HUES64 (cell line): ENCODE measurements around the gene CD300H. TPM values are rescaled to one million over a fixed set of nuclear protein-coding genes. Genes with fewer than 3 reads are reported as not detected.

Source experiments
- H3K27ac ChIP-seq: 2 replicates; pipeline ENCODE4 v1.7.0; 2013; ENCODE audit warnings: low read depth, low read length, inconsistent platforms
- H3K27me3 ChIP-seq: 2 replicates; pipeline ENCODE4 v1.6.1; 2013; ENCODE audit warnings: mild to moderate bottlenecking, low read length; ENCODE audit not compliant: insufficient read depth
- H3K36me3 ChIP-seq: 2 replicates; pipeline ENCODE4 v1.6.1; 2013; ENCODE audit warnings: mild to moderate bottlenecking, low read length; ENCODE audit not compliant: insufficient read depth
- H3K4me1 ChIP-seq: 2 replicates; pipeline ENCODE4 v1.6.1; 2013; ENCODE audit warnings: mild to moderate bottlenecking, low read length, moderate library complexity; ENCODE audit not compliant: insufficient read depth
- H3K4me3 ChIP-seq: 2 replicates; pipeline ENCODE4 v1.5.1; 2013; ENCODE audit warnings: mild to moderate bottlenecking, low read length, moderate library complexity
- H3K9ac ChIP-seq: 2 replicates; pipeline ENCODE4 v1.6.1; 2013; ENCODE audit warnings: mild to moderate bottlenecking, low read depth, low read length
- H3K9me3 ChIP-seq: 2 replicates; pipeline ENCODE4 v1.6.1; 2013; ENCODE audit warnings: low read depth, low read length; ENCODE audit not compliant: insufficient read depth
- WGBS: fragments of 150-250, 120-280 bp; methylation state at CpG from one replicate; pipeline ENCODE4 v1.1.7; 2013; ENCODE audit warnings: missing lambda C conversion rate; 5-methylcytosine and 5-hydroxymethylcytosine counted together
- polyA plus RNA-seq, 2 experiments: library from polyadenylated mRNA; stranded (reverse); fragments of 50-300 nt; gene quantifications; one replicate each; pipeline ENCODE4 v1.2.3, GENCODE V29; 2013

Gene CD300H
- polyA plus RNA-seq (2013, experiment 1 of 2), result not detected
- not detected for polyA plus RNA-seq (2013, experiment 2 of 2)

- H3K27ac ChIP-seq, result no peak within 1 kb of the TSS
- WGBS, result 91% methylated on average over 2 of the region's 2 CpGs
- H3K4me1 ChIP-seq, result no peaks in the 10 kb centered on the region
- no peak within 1 kb of the TSS for H3K4me3 ChIP-seq
- H3K36me3 ChIP-seq, result no peaks in the 10 kb centered on the region
- no peaks in the 10 kb centered on the region for H3K9me3 ChIP-seq
- no peaks in the 10 kb centered on the region for H3K27me3 ChIP-seq
- no peak within 1 kb of the TSS for H3K9ac ChIP-seq
These were observed at the start of gene CD300H for GRCh38 chr17:74567397-74567796. TSS of gene CD300H (minus strand) at chr17:74567509.

- Histone ChIP-seq H3K36me3 (no peaks in the 10 kb centered on the region), H3K4me3 (no peak overlapping the region), H3K4me1 (no peaks in the 10 kb centered on the region), H3K27me3 (peaks cover 17% of the 10 kb centered on the region), H3K9me3 (no peaks in the 10 kb centered on the region), H3K27ac (no peak overlapping the region), H3K9ac (no peak overlapping the region)
- WGBS, result 89% methylated on average over 7 of the region's 7 CpGs
These were observed 49.4 kb upstream of the CD300H start for GRCh38 chr17:74616696-74617095.

DNA sequence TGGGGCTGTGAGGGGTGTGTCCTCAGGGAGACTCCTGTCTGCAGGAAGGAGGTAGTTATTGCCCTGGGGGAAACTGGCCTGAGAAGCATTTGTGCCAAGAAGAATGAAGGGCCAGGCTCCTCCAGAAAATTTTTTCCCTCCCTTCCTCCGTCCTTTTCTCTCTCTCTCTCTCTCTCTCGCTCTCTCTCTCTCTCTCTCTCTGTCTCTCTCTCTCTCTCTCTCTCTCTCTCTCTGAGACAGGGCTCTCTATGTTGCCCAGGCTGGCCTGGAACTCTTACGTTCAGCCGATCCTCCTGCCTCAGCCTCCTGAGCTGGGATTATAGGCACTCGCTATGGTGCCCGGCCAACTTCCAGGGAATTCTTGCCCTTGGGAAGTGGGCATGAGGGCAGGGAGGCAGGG is 44.7 kb upstream of the CD300H start:
- Histone ChIP-seq H3K27me3 (peaks cover 14% of the 10 kb centered on the region; the same call in 1 of the 2 replicates), H3K27ac (no peak overlapping the region), H3K4me1 (no peaks in the 10 kb centered on the region), H3K4me3 (no peak overlapping the region), H3K9ac (no peak overlapping the region), H3K9me3 (no peaks in the 10 kb centered on the region), H3K36me3 (no peaks in the 10 kb centered on the region)
- whole genome bisulfite sequencing, result 83% methylated on average over 6 of the region's 6 CpGs

GRCh38 chr17:74610108-74610507 is 42.8 kb upstream of the CD300H start:
- no peak overlapping the region for H3K9ac ChIP-seq
- no peaks in the 10 kb centered on the region for H3K36me3 ChIP-seq
- WGBS, result 31% methylated on average over 2 of the region's 2 CpGs
- no peaks in the 10 kb centered on the region for H3K9me3 ChIP-seq
- H3K4me1 ChIP-seq, result no peaks in the 10 kb centered on the region
- H3K27me3 ChIP-seq, result peaks cover 14% of the 10 kb centered on the region; the same call in 1 of the 2 replicates
- no peak overlapping the region for H3K27ac ChIP-seq
- no peak overlapping the region for H3K4me3 ChIP-seq

- no peak overlapping the region for H3K9ac ChIP-seq
- H3K4me1 ChIP-seq, result no peaks in the 10 kb centered on the region
- H3K27me3 ChIP-seq, result peaks cover 9% of the 10 kb centered on the region; the same call in 1 of the 2 replicates
- no peak overlapping the region for H3K4me3 ChIP-seq
- no peaks in the 10 kb centered on the region for H3K36me3 ChIP-seq
- WGBS, result 92% methylated on average over 3 of the region's 3 CpGs
- no peaks in the 10 kb centered on the region for H3K9me3 ChIP-seq
- H3K27ac ChIP-seq, result no peak overlapping the region
These were observed 41.2 kb upstream of the CD300H start for GRCh38 chr17:74608511-74608910.

DNA sequence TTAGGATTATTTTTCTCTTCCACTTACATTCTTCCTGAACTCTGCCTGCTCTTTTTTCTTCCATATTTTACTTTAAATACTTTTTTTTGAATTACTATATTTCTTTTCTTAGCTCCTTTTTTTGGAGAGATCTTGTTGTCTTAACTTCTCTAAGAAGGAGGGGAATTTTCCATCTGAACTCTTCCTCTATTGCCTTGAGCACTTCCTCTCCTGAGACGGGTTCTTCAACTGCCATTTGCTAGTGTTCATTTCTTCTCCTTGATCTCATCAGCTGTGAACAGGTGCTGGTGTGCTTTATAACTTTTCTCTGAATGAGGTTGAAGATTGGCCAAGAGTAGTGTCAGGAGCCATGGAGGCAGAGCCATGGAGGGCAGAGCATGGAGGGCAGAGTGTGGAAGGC is 39.9 kb upstream of the CD300H start:
- H3K9me3 ChIP-seq, result no peaks in the 10 kb centered on the region
- no peaks in the 10 kb centered on the region for H3K36me3 ChIP-seq
- H3K27ac ChIP-seq, result no peak overlapping the region
- no peak overlapping the region for H3K9ac ChIP-seq
- no peak overlapping the region for H3K4me3 ChIP-seq
- no CpG with 5 or more reads among the region's 1 CpG for WGBS
- H3K4me1 ChIP-seq, result no peaks in the 10 kb centered on the region
- H3K27me3 ChIP-seq, result peaks cover 9% of the 10 kb centered on the region; the same call in 1 of the 2 replicates

DNA sequence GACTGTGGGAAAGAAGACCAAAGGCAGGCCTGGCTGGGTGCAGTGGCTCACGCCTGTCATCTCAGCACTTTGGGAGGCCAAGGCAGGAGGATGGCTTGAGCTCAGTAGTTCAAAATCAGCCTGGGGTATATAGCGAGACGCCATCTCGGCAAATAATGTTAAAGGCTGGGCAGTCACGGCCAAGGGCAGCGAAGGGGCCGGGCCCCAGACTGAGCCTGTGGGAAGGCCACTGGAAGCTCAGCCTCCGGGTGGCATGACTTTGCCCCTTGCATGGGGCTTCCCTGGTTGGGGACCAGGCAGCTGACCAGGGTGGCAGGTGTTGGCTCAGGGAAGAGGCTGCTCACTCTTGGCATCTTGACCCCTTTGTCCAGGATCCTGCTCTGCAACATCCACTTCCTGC is 38.7 kb upstream of the CD300H start:
- Histone ChIP-seq H3K4me1 (no peaks in the 10 kb centered on the region), H3K9me3 (no peaks in the 10 kb centered on the region), H3K27ac (no peak overlapping the region), H3K4me3 (no peak overlapping the region), H3K27me3 (0 out of 2 replicates have a peak, but pooled peaks cover 4% of the 10 kb centered on the region), H3K36me3 (no peaks in the 10 kb centered on the region), H3K9ac (no peak overlapping the region)
- WGBS, result 87% methylated on average over 8 of the region's 8 CpGs

GRCh38 chr17:74605361-74605760 is 38.1 kb upstream of the CD300H start:
- H3K36me3 ChIP-seq, result no peaks in the 10 kb centered on the region
- 0 out of 2 replicates have a peak, but pooled peaks cover 4% of the 10 kb centered on the region for H3K27me3 ChIP-seq
- no peak overlapping the region for H3K4me3 ChIP-seq
- no peaks in the 10 kb centered on the region for H3K9me3 ChIP-seq
- 80% methylated on average over 10 of the region's 10 CpGs for WGBS
- H3K4me1 ChIP-seq, result no peaks in the 10 kb centered on the region
- no peak overlapping the region for H3K27ac ChIP-seq
- no peak overlapping the region for H3K9ac ChIP-seq

DNA sequence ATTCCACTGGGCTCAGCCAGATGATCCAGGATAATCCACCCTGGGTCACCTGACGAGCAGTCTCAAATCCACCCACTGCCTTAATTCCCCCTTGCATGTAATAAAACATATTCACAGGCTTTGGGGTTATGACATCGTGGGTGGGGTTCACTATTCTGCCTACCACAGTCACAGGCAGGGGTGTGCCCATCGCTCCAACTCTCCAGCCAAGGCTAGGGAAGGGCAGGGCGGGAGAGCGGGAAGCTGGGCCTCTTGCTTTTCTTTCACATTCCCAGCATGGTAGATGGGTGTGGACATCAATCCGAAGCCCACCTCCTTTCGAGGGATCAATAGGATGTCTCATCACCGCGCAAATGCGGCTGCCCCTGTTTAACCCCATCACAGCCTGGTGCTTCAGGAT is 37.5 kb upstream of the CD300H start:
- no peak overlapping the region for H3K27ac ChIP-seq
- H3K27me3 ChIP-seq, result 0 out of 2 replicates have a peak, but pooled peaks cover 4% of the 10 kb centered on the region
- 86% methylated on average over 10 of the region's 10 CpGs for WGBS

DNA sequence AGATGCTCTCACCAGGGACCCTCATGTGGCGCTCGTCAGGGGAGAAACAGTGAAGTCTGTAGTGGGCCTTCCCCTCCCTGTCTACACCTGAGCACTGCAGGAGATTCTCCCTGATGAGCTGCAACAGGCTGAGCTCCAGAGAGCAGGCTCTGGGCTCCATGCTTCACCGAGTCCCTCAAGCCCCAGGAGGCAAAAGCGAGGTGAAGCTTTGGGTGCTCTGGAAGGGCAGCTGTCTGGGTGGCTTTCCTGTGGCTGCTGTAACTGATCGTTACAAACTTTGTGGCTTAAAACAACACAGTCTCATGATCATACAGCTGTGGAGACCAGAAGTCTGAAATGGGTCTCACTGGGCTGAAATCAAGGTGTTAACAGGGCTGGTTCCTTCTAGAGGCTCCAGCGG is 36.9 kb upstream of the CD300H start:
- no peak overlapping the region for H3K27ac ChIP-seq
- H3K36me3 ChIP-seq, result no peaks in the 10 kb centered on the region
- peaks cover 4% of the 10 kb centered on the region; the same call in 1 of the 2 replicates for H3K27me3 ChIP-seq
- no peaks in the 10 kb centered on the region for H3K9me3 ChIP-seq
- no peak overlapping the region for H3K4me3 ChIP-seq
- H3K4me1 ChIP-seq, result no peaks in the 10 kb centered on the region
- 95% methylated on average over 6 of the region's 6 CpGs for WGBS
- no peak overlapping the region for H3K9ac ChIP-seq

More for the DNA sequence above, 37.5 kb upstream of the CD300H start:
- no peaks in the 10 kb centered on the region for H3K4me1 ChIP-seq
- H3K9ac ChIP-seq, result no peak overlapping the region
- no peaks in the 10 kb centered on the region for H3K9me3 ChIP-seq
- no peaks in the 10 kb centered on the region for H3K36me3 ChIP-seq
- H3K4me3 ChIP-seq, result no peak overlapping the region

GRCh38 chr17:74603746-74604145 is 36.4 kb upstream of the CD300H start:
- 0 out of 2 replicates have a peak, but pooled peaks cover 3% of the 10 kb centered on the region for H3K4me1 ChIP-seq
- no peak overlapping the region for H3K27ac ChIP-seq
- WGBS, result 87% methylated on average over 5 of the region's 5 CpGs

More at GRCh38 chr17:74603746-74604145, 36.4 kb upstream of the CD300H start:
- H3K27me3 ChIP-seq, result peaks cover 4% of the 10 kb centered on the region; the same call in 1 of the 2 replicates
- no peaks in the 10 kb centered on the region for H3K36me3 ChIP-seq
- no peak overlapping the region for H3K4me3 ChIP-seq
- H3K9me3 ChIP-seq, result no peaks in the 10 kb centered on the region
- no peak overlapping the region for H3K9ac ChIP-seq
